GM12892 (cell line): ENCODE results near the gene C3orf52.

Experiments
- DNase-seq: peaks from one replicate; pipeline ENCODE4 v3.0.0; 2011; ENCODE audit not compliant: insufficient read length
- FAIRE-seq: peaks from 2 replicates; lab custom pipeline; 2011; peaks lifted over from hg19 to GRCh38; lab: Jason Lieb, UNC
- POLR2A ChIP-seq: IDR thresholded peaks from 2 replicates; pipeline ENCODE4 v1.6.1; 2011; ENCODE audit warnings: low read depth, low read length, control low read depth
- POLR2AphosphoS5 ChIP-seq: IDR thresholded peaks from 2 replicates; pipeline ENCODE4 v1.6.1; 2011; ENCODE audit warnings: low read depth, low read length, control low read depth
- TAF1 ChIP-seq: IDR thresholded peaks from 2 replicates; pipeline ENCODE4 v1.6.1; 2011; ENCODE audit warnings: low read depth, mild to moderate bottlenecking, control low read depth, low read length, borderline replicate concordance

C3orf52 gene

GRCh38 chr3:112122870-112123269, 36.7 kb downstream of the C3orf52 start:
- FAIRE-seq (no peak), DNase-seq (no peak)
- TF ChIP-seq POLR2A (no peak), POLR2AphosphoS5 (no peak), TAF1 (no peak)

GRCh38 chr3:112123548-112123947, 37.4 kb downstream of the C3orf52 start:
- TF ChIP-seq TAF1 (no peak), POLR2A (no peak), POLR2AphosphoS5 (no peak)
- peak; percentile 95 for FAIRE-seq
- DNase-seq: no peak

- DNase-seq (no peak), FAIRE-seq (peak; percentile 48)
- TF ChIP-seq POLR2AphosphoS5 (no peak), TAF1 (no peak), POLR2A (no peak)
Observed at GRCh38 chr3:112124907-112125607, 38.9 kb downstream of the C3orf52 start.

GRCh38 chr3:112126511-112126911, 40.3 kb downstream of the C3orf52 start:
- DNase-seq (no peak), FAIRE-seq (peak; percentile 56)
- TF ChIP-seq POLR2AphosphoS5 (no peak), POLR2A (no peak), TAF1 (no peak)

GRCh38 chr3:112127522-112128494, 41.6 kb downstream of the C3orf52 start:
- peak; percentile 90 for FAIRE-seq
- TF ChIP-seq POLR2A: no peak; the same call in 1 of the 2 replicates
- TF ChIP-seq POLR2AphosphoS5: peak; percentile 68
- no peak for TF ChIP-seq TAF1
- no peak for DNase-seq

- no peak for DNase-seq
- TF ChIP-seq POLR2A (peak; percentile 63; the same call in 1 of the 2 replicates), POLR2AphosphoS5 (peak; percentile 48), TAF1 (no peak; the same call in 1 of the 2 replicates)
- peak; percentile 94 for FAIRE-seq
Observed at GRCh38 chr3:112128843-112129727, 42.9 kb downstream of the C3orf52 start.

- FAIRE-seq (no peak), DNase-seq (no peak)
- TF ChIP-seq POLR2A (peak; percentile 43; the same call in 1 of the 2 replicates), TAF1 (no peak), POLR2AphosphoS5 (no peak)
Observed at GRCh38 chr3:112129925-112130637, 43.9 kb downstream of the C3orf52 start.

GRCh38 chr3:112130638-112130993, 44.4 kb downstream of the C3orf52 start:
- TF ChIP-seq TAF1 (no peak), POLR2AphosphoS5 (peak; percentile 64), POLR2A (no peak; the same call in 1 of the 2 replicates)
- FAIRE-seq (peak; percentile 94), DNase-seq (no peak)

- TF ChIP-seq POLR2AphosphoS5: peak; percentile 61; the same call in 1 of the 2 replicates
- TF ChIP-seq POLR2A: no peak
- DNase-seq (no peak), FAIRE-seq (peak; percentile 36)
Observed at GRCh38 chr3:112131111-112131510, 44.9 kb downstream of the C3orf52 start.

- DNase-seq (no peak), FAIRE-seq (no peak)
- TF ChIP-seq TAF1: no peak
- TF ChIP-seq POLR2A: peak; percentile 53; the same call in 1 of the 2 replicates
- peak; percentile 87 for TF ChIP-seq POLR2AphosphoS5
Observed at GRCh38 chr3:112132088-112132487, 45.9 kb downstream of the C3orf52 start.

GRCh38 chr3:112132554-112132953, 46.4 kb downstream of the C3orf52 start:
- no peak for TF ChIP-seq POLR2A
- TF ChIP-seq TAF1: no peak
- no peak; the same call in 1 of the 2 replicates for TF ChIP-seq POLR2AphosphoS5
- FAIRE-seq (no peak), DNase-seq (no peak)
